ENCODE data around the gene ISG20L2.

The ISG20L2 gene

GRCh38 chr1:156706657-156707416, 21.7 kb downstream of the ISG20L2 start:
- DNase-seq (ENCODE audit: low spot score): no peak

DNA sequence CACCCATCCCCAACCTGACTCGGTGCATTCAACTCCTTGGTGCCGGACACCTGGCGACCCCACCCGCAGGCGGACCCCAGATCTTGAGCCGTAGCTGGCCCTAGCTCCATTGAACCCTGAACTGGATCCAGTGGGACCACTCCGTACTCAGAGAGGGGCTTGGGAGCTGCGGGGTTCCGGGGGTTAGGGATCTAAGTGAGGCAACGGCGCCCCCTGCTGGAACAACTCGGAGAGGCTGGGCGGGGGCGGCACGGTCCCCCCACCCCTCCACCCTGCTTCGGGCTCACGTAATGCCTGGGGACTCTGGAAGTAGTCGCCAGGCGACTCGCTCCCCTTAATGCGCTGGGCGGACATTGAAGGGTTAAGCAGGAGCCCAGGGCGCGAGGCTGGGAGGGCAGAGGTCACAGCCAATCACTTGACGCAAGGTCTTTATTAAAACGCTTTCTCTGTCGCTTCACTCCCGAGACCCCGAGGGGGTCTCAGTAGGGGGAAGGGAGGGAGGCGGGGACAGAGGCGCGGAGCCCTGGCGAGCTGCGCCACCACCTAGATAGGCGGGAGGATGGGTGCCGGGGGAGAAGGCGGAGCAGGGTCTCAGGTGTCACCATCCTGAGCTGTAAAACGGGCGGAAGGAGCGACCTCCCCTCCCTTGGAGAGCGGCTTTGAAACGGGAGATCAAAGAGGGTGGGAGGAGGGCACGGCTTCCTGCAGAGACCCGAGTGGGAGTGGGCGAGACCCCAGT, 22.5 kb downstream of the ISG20L2 start:
- DNase-seq (ENCODE audit: low spot score): peak; percentile 45

DNA sequence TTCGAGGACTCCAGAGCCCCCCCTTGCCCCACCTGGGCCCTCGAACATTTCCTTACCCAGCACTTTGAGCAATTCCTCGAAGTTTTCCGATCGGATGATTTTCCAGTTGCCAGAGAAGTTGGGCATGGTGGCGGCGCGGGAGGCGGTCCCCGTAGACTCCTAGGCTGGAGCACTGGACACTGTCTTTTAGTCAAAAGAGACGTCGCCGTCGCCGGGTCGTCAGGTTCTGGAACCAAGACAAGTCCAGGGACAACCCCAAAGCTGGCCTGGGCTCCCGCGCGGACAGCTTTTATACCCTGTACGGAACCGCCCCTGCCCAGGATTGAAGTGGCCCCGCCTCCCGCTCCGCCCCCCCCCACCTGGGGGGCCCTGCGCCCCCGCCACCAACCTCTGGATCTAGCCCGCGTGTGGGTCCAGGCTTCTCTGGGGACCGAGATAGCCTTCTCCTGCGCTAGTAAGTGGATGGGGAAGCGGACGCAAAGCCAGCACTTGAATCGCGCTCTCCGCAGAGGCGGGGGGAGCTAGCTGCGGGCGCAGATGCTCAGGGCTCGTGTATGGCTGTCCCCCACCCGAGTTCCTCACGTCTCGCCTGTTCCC, 23.1 kb downstream of the ISG20L2 start, which contains the start of gene CRABP2:
Gene CRABP2 (minus strand): TSS at position 263 of the 597 bp plus-strand sequence. CDS start 137 bp downstream, at position 126.
- peak; percentile 39 for DNase-seq (ENCODE audit: low spot score)

DNA sequence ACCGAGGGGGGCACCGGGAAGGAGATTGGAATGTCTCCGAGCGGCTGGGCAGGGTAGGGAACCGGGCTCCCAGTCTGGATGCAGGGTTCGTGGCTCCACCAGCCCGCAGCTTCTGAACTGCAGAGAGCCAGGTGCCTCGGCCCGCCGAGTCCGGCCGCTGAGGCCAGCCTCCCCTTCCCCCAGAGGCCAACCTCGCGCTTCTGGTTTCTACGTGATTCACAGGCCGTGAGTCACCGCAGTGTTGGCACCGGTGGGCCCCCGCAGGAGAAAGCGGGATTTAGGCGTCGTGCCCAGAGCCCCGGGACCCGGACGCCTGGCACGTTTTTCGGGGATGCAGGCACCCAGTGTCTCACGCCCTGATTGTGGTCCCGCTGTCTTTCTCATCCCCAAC, 23.6 kb downstream of the ISG20L2 start:
- DNase-seq (ENCODE audit: low spot score): peak; percentile 86

GRCh38 chr1:156704166-156704711, 24.3 kb downstream of the ISG20L2 start:
- no peak for DNase-seq (ENCODE audit: low spot score)

DNA sequence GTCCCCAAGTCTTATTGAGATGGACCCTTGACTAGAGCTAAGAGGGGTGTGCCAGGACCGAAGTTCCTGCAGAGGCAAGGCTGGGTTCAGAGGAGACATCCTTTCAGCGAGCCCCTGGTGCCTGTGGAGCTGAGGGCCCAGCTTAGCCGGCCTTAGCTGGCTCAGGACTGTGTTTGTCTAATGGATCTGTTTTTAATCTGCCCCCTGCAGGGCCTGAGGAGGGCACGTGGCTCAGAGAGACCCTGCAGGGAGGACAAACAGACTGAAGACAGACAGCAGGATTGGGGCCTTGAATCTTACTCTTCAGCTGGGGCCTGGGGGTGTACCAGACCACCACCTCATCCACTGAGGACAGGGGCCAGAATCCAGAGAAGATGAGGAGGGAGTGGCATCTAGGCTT, 24.8 kb downstream of the ISG20L2 start:
- DNase-seq (ENCODE audit: low spot score): no peak

DNA sequence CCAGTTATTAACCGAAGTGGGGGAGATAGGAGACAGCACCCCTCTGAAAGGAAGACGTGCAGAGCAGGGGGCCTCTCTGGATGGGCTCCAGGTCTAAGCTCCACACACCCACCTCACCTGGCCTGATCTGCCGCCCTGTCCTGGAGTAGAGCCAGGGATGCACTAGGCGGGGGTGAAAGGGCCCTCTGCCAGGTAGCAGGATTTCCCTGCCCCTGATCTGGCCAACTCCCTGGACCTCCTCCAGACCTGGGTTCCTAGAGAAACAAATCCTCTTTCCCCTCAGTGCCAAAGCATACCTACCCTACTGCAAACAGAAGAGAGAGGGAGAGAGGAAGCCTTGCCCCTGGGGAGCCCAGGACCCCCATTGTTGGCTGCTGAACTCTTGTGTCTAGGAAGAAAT, 25.2 kb downstream of the ISG20L2 start:
- no peak for DNase-seq (ENCODE audit: low spot score)

- DNase-seq (ENCODE audit: low spot score): no peak
These were observed 27.6 kb downstream of the ISG20L2 start for GRCh38 chr1:156700736-156701531.

GRCh38 chr1:156698995-156699394, 29.6 kb downstream of the ISG20L2 start:
- no peak for DNase-seq (ENCODE audit: low spot score)

- DNase-seq (ENCODE audit: low spot score): no peak
These were observed 31.1 kb downstream of the ISG20L2 start for GRCh38 chr1:156697481-156697880.

- DNase-seq (ENCODE audit: low spot score): no peak
These were observed 31.8 kb downstream of the ISG20L2 start for GRCh38 chr1:156696755-156697154.

DNA sequence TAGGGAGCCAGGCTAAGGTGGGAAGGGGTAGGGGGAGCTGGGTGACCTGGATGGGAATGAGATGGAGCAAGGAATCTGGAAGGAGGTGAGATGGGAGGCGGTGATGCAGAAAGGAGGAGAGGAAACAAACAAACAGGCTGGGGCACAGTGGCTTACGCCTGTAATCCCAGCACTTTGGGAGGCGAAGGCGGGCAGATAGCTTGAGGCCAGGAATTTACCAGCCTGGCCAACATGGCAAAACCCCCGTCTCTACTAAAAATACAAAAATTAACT, 33.9 kb downstream of the ISG20L2 start:
- no peak for DNase-seq (ENCODE audit: low spot score)

DNA sequence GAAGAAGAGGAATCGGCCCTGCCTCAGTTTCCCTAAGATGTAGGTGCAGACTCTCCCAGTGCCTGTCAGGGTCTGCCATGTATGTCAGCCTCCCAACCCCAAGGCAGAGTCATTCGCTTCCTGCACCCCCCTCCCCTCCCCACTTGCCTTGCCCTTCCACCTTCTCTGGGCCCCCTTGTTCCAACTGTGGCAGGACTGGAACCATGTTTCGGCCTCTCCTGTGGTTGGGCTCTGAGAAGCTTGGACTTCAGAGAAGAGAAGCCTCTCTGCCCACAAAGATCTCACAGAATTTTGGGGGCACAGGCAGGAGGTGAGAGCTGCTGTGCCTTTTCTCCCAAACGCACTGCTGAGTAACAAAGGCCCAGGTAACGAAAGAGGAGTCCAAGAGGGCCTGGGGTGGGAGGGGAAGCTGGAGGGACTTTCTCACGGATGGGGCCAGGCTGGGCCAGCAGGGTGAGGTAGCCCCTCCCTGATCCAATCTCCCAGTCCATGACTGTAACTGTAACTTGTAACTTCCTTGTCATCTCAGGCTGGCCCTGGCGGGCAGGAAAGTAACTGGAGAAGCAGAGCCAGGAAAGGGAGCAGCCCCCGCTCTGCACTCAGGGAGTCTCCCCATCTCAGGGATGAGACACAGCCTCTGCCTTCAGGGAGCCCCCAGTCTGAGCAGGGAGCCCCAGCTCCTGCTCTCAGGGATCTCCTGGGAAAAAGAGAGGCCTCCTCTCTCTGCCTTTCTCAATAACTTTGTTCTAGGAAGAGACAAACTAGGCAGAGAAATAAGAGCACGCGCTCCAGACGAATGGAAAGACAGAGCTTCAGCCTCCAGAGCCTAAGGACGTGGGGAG, 34.5 kb downstream of the ISG20L2 start:
- DNase-seq (ENCODE audit: low spot score): no peak

DNA sequence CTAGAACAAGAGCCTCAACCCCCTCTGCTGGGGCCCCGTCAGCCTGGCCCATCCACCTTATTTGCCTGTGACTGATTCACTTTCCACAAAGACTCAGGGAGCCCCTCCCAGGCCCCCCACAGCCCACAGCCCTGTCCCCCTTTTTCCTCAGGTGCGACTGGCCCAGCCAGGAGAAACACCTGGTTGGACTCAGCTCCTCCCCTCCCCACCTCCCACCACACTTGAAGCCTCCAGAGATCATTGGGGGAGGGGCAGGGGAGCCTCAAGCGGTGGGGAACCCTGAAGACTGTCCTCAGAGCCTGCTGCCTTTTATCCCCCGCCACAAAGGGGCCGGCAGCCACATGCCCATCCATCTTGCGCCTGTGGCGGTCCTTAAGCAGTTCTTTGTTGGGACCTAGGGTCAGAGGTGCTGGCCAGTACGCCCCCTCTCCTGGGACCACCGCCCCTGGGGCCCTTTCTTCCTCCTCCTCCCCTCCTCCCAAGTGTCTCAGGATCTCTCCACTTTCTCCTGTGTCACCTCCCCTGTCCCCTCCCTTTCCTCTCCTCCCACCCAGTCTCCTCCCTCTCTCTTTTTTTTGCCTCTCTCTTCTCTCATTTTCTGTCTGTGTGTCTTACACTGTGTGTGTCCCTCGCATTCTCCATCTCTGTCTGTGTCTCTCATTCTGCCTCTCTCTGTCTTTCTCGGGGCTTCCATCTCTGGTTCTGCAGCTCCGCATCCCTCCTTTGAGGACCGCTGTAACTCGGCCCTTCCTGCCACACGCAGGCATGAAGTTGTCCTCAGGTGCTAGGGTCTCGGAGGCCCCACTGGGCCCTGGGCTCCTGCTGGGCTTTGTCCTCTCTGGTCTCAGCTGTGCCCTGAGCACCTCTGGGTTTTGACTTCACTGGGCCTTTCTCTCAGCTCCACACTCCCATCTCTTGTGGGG, 35.4 kb downstream of the ISG20L2 start:
- no peak for DNase-seq (ENCODE audit: low spot score)

DNA sequence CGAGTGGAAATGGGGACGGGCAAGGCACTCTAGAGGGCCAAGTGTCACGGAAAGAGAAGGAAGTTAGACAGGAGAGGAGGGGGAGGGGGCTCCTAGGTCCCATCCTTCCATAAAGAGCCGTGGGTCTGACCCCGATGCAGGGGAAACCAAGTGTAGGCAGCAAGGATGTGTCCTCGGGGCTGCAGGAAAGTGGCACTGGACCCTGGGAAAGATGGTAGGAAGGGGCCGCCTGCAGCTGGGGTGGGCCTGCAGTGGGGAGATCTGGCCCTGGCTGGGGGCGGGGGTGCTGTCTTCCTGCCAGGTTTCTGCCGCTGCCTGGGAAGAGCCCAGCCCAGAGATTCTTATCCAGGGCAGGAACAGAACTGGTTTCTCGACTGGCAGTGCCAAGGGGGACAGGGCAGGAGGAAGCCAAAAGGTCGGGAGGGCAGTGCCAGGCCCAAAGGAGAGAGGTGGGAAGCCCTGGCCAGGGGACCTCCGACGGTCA, 36.1 kb downstream of the ISG20L2 start:
- no peak for DNase-seq (ENCODE audit: low spot score)

GRCh38 chr1:156691665-156692440, 36.7 kb downstream of the ISG20L2 start:
- peak; percentile 59 for DNase-seq (ENCODE audit: low spot score)

DNA sequence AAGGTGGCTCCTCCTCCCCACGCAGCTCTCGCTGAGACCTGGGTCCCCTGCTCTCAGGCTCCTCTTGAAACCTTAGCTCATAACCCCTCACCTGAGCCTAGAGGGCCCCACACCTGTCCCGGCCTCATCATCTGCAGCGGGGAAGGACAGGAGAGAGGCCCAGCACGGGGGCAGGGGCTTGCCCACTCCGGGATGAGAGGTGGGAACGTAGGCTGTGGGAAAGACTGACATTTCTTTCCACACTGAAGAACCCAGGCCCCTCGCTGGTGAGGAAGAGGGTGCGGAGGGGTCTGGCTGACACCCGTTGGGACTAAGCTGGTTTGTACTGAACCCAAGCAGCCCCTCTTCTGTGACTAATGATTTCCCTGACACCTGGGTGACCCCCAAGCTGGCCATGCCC, 37.4 kb downstream of the ISG20L2 start:
- no peak for DNase-seq (ENCODE audit: low spot score)

DNA sequence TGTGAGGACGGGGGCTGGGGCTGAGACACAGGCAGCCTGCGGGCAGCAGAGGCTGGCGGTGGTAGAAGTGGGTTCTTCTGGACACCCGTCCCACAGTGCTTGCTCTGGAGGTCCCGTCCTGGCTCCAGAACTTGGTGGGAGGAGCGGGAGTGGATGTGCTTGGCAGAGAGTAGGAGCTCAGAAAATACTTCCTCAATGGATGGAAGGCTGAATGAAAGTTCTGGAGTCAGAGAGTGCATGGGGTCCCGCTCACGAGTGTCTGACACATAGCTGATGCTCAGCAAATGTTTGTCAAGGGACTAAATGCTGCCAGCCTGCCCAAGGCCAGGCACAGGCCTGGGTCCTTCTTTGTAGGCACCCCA, 37.9 kb downstream of the ISG20L2 start:
- DNase-seq (ENCODE audit: low spot score): no peak

DNA sequence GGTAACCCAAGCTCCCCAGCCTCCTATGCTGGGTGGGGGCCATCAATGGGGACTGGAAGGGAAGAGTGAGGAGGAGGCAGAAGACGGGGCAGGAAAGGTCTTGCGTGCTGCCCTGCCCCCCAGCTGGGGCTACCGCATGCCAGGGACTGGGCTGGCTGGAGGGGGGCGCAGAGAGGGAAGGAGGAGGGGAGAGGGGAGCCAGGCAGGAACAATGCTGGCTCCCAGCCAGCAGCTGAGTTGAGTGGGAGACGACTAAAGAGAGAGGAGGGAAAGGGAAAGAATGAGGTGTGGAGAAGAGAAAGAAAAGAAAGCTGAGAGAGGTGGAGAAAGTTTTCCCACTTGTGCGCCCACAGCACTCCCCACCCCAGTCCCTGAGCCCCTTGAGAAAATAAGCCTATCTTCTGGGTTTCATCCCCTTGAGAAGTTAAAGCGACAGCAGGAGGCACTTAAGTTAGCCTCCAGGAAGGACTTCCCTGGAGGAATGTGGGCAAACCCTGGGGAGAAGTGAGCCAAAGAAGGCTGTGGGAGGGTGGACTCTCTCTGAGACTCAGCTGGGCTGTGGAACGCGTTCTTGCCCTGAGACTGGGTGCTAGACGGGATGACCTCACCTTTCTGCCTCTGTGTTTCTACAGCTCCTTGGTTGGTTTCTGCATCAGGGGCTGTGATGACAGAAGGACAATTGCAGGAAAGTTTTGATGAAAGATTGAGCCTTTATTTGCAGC, 38.5 kb downstream of the ISG20L2 start:
- no peak for DNase-seq (ENCODE audit: low spot score)
